Parathyroid adenoma (tissue), 2 donors: ENCODE results near the gene STARD10.

ENCODE experiments used
- H2AFZ ChIP-seq: fragments of 300-600 bp; sonication (generic); one replicate; pipeline ENCODE4 v1.7.0; 2017; ENCODE audit warnings: antibody characterized with exemption, mild to moderate bottlenecking
- H3K27ac ChIP-seq: fragments of 300-600 bp; sonication (generic); one replicate; pipeline ENCODE4 v1.7.0; 2017
- H3K27me3 ChIP-seq: fragments of 300-600 bp; sonication (generic); one replicate; pipeline ENCODE4 v1.7.0; 2017; ENCODE audit warnings: low read length; ENCODE audit not compliant: control insufficient read depth, insufficient read depth
- H3K36me3 ChIP-seq: fragments of 300-600 bp; sonication (generic); one replicate; pipeline ENCODE4 v1.7.0; 2017; ENCODE audit warnings: low read length; ENCODE audit not compliant: control insufficient read depth, insufficient read depth
- H3K4me1 ChIP-seq: fragments of 300-600 bp; sonication (generic); one replicate; pipeline ENCODE4 v1.7.0; 2017; ENCODE audit warnings: control low read depth
- H3K4me2 ChIP-seq: fragments of 300-600 bp; sonication (generic); one replicate; pipeline ENCODE4 v1.7.0; 2017; ENCODE audit warnings: low read length
- H3K4me3 ChIP-seq: fragments of 300-600 bp; sonication (generic); one replicate; pipeline ENCODE4 v1.7.0; 2017; ENCODE audit warnings: low read depth, low read length
- H3K79me2 ChIP-seq: fragments of 300-600 bp; sonication (generic); one replicate; pipeline ENCODE4 v1.7.0; 2017; ENCODE audit warnings: control low read depth
- H3K9ac ChIP-seq: fragments of 300-600 bp; sonication (generic); one replicate; pipeline ENCODE4 v1.7.0; 2017; ENCODE audit warnings: mild to moderate bottlenecking
- H3K9me3 ChIP-seq: fragments of 300-600 bp; sonication (generic); one replicate; pipeline ENCODE4 v1.7.0; 2017; ENCODE audit warnings: low read length; ENCODE audit not compliant: control insufficient read depth
- CTCF ChIP-seq: fragments of 300-600 bp; sonication (generic); IDR thresholded peaks from one replicate; pipeline ENCODE4 v1.7.0; 2017; ENCODE audit warnings: antibody characterized with exemption, mild to moderate bottlenecking
- donor health status: primary hyperparathyroidism.

The STARD10 gene

DNA sequence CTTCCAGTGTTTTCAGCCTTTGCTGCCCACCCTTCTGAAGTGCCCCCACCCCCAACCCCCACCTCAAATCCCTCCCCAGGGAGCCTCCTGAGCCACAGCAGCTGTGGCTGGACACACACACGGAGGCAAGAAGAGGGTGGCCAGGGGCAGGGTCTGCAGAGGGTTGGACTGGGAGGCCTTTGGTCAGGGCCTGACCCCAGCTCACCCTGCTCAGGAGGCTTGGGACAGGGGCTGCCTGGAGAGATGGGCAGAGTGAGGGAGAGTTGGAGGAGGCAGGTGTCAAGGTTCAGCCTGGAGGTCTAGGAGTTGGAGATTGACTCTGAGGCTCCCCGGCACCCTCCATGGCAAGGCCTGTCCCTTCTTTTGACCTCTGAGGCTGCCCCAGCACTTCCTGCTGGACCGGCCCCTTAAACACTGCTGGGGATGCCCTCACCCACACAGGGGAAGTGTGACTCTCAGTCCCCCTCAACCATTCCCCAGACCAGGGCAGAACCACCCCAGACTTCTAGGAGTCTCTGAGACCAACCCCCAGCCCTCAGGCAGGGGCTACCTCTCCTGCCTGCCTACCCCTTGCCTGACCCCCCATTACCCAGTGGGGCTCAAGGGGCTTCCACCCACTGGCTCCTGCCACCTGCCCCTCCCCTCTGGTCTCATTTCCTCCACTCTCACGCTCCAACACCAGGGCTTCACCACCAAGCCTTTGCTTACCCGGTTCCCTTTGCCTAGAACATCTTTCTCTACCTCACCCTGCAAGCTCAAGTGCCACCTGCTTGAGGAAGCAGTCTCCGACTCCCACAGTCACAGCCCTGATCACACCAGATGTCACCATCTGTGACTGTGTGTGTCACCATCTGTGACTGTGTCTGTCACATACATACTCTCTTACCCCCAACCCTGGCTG, 50.3 kb downstream of the STARD10 start:
- TF ChIP-seq CTCF: no peak
- H3K36me3 ChIP-seq: no peaks in the 10 kb centered on the region
- H3K4me3 ChIP-seq: no peak overlapping the region
- no peaks in the 10 kb centered on the region for H3K4me1 ChIP-seq
- no peak overlapping the region for H3K4me2 ChIP-seq
- no peak overlapping the region for H3K27ac ChIP-seq
- no peak overlapping the region for H2AFZ ChIP-seq
- no peaks in the 10 kb centered on the region for H3K79me2 ChIP-seq
- H3K9me3 ChIP-seq: no peaks in the 10 kb centered on the region
- no peak overlapping the region for H3K9ac ChIP-seq
- no peaks in the 10 kb centered on the region for H3K27me3 ChIP-seq

DNA sequence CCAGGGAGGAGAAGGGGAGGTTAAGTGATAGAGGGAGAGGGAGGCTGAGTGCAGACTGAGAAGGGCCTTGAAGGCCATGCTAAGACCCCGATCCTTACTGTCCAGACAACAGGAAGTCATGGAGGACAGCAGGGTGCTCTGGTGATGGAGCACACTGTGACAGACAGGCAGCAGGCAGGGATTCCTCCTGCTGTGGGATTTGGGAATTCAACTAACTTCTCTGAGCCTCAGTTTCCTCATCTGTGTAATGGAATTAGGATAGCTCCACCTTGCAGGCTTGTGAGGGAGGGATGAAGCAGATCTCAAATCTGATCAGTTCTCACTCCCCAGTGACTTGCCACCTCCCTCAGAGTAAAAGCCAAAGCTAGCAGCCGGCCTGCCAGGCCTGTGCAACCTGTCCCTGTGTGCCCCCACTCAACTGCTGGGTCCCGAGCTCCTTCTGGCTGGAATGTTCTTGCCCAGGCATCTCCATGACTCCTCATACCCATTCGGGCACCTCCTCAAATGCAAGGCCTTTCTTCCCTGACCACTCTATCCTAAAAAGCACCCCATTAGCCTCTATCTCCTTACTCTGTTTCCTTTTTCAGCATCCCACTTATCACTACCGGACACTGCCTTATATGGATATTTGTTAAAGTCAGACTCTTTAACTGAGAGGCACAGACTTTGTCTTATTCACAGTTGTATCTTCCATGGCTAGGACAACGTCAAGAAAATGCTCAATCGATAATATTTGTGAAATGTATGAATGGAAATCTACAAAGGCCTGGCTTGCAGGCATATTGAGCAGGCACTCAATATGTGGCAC, 51.1 kb downstream of the STARD10 start:
- Histone ChIP-seq H3K4me1 (no peaks in the 10 kb centered on the region), H3K27ac (no peak overlapping the region), H3K36me3 (no peaks in the 10 kb centered on the region)

GRCh38 chr11:72741849-72742512, 51.9 kb downstream of the STARD10 start:
- Histone ChIP-seq H3K27ac (no peak overlapping the region), H3K27me3 (no peaks in the 10 kb centered on the region), H3K4me2 (no peak overlapping the region), H3K79me2 (no peaks in the 10 kb centered on the region), H2AFZ (no peak overlapping the region), H3K4me3 (no peak overlapping the region), H3K9me3 (no peaks in the 10 kb centered on the region), H3K36me3 (no peaks in the 10 kb centered on the region), H3K9ac (no peak overlapping the region), H3K4me1 (no peaks in the 10 kb centered on the region)
- no peak for TF ChIP-seq CTCF

More for the DNA sequence above, 51.1 kb downstream of the STARD10 start:
- H3K27me3 ChIP-seq: no peaks in the 10 kb centered on the region
- H3K9me3 ChIP-seq: no peaks in the 10 kb centered on the region
- no peak overlapping the region for H2AFZ ChIP-seq
- no peak overlapping the region for H3K4me2 ChIP-seq
- TF ChIP-seq CTCF: no peak
- no peak overlapping the region for H3K9ac ChIP-seq
- H3K79me2 ChIP-seq: no peaks in the 10 kb centered on the region
- no peak overlapping the region for H3K4me3 ChIP-seq

- H3K27me3 ChIP-seq: no peaks in the 10 kb centered on the region
- no peaks in the 10 kb centered on the region for H3K36me3 ChIP-seq
- H2AFZ ChIP-seq: no peak overlapping the region
- H3K9ac ChIP-seq: no peak overlapping the region
- no peak overlapping the region for H3K4me3 ChIP-seq
- H3K4me1 ChIP-seq: no peaks in the 10 kb centered on the region
- H3K27ac ChIP-seq: no peak overlapping the region
- no peaks in the 10 kb centered on the region for H3K79me2 ChIP-seq
- no peaks in the 10 kb centered on the region for H3K9me3 ChIP-seq
- no peak overlapping the region for H3K4me2 ChIP-seq
- TF ChIP-seq CTCF: no peak
Observed at GRCh38 chr11:72741429-72741833, 52.4 kb downstream of the STARD10 start.
